GM12878 (cell line): Measurements from ENCODE around the gene BHLHA9. TPM values are rescaled to one million over a fixed set of nuclear protein-coding genes. Genes with fewer than 3 reads are reported as not detected.

ENCODE experiments used
- ATAC-seq: fragments of 200-7000 bp; cut with Tn5 transposase; 3 replicates; pipeline ENCODE4 v1.9.1; 2020; ENCODE audit warnings: mild to moderate bottlenecking, moderate library complexity
- BruUV-seq: library from RNA; stranded (reverse); fragments of 400-500 nt; replicated peaks from 2 replicates; lab custom pipeline; 2021; lab: Mats Ljungman, UMichigan
- CTCF ChIA-PET: fragments of 300-600 bp; sonication (Branson Sonifier 250); formaldehyde crosslinking; extraction: SDS; loops from one replicate; lab custom pipeline; 2021; ENCODE audit warnings: inconsistent platforms; lab: Yijun Ruan, JAX
- POLR2A ChIA-PET: fragments of 350-600 bp; formaldehyde crosslinking; extraction: SDS; loops from one replicate; lab custom pipeline; 2021; ENCODE audit warnings: inconsistent platforms; lab: Charles Lee
- RAD21 ChIA-PET: fragments of 300-600 bp; sonication (Branson Sonifier 250); formaldehyde crosslinking; loops from one replicate; lab custom pipeline; 2023; ENCODE audit warnings: antibody characterized with exemption; ENCODE audit not compliant: unreplicated experiment; lab: Charles Lee
- SMC1A ChIA-PET: fragments of 300-600 bp; sonication (Branson Sonifier 250); formaldehyde crosslinking; loops from one replicate; lab custom pipeline; 2023; ENCODE audit not compliant: unreplicated experiment, uncharacterized antibody; lab: Charles Lee
- DNase-seq: peaks from one replicate; pipeline ENCODE4 v3.0.0-alpha.2; 2011; ENCODE audit warnings: low read depth, low spot score
- FAIRE-seq: peaks from 3 replicates; lab custom pipeline; 2011; peaks lifted over from hg19 to GRCh38; lab: Jason Lieb, UNC
- H2AFZ ChIP-seq: 2 replicates; pipeline ENCODE4 v1.6.0; 2011; ENCODE audit warnings: low read depth, low read length, control low read depth; ENCODE audit not compliant: control insufficient read depth
- H3K27ac ChIP-seq: 2 replicates; pipeline ENCODE4 v1.5.1; 2011; ENCODE audit warnings: control low read depth; ENCODE audit not compliant: control insufficient read depth, insufficient read depth
- H3K27me3 ChIP-seq, 2 experiments: replicated peaks in 1 of 2; 2 replicates each; pipeline versions ENCODE4 v1.6.0 to v1.6.1; 2011; ENCODE audit warnings: low read length in 1 of 2; ENCODE audit not compliant: control insufficient read depth in 2 of 2, insufficient read depth in 2 of 2
- H3K36me3 ChIP-seq, 2 experiments: 2 replicates each; pipeline ENCODE4 v1.5.1; 2011; ENCODE audit warnings: low read length in 1 of 2; ENCODE audit not compliant: control insufficient read depth in 2 of 2, insufficient read depth in 2 of 2
- H3K4me1 ChIP-seq: 2 replicates; pipeline ENCODE4 v1.6.1; 2011; ENCODE audit warnings: mild to moderate bottlenecking, low read length, moderate library complexity, mixed read lengths; ENCODE audit not compliant: control insufficient read depth, insufficient read depth
- H3K4me2 ChIP-seq: 2 replicates; pipeline ENCODE4 v1.6.0; 2011; ENCODE audit warnings: control low read depth; ENCODE audit not compliant: control insufficient read depth, insufficient read depth
- H3K4me3 ChIP-seq: fragments of 200-600 bp; sonication (generic); 2 replicates; pipeline ENCODE4 v1.5.1; 2016
- H3K79me2 ChIP-seq: 2 replicates; pipeline ENCODE4 v1.6.0; 2011; ENCODE audit warnings: low read length; ENCODE audit not compliant: control insufficient read depth, insufficient read depth
- H3K9ac ChIP-seq: 2 replicates; pipeline ENCODE4 v1.8.0; 2011; ENCODE audit warnings: low read length, control low read depth, mixed read lengths; ENCODE audit not compliant: control insufficient read depth, insufficient read depth
- H3K9me3 ChIP-seq: replicated peaks from 3 replicates; pipeline ENCODE4 v1.5.1; 2011; ENCODE audit warnings: mild to moderate bottlenecking, low read length; ENCODE audit not compliant: control insufficient read depth, insufficient read depth
- H4K20me1 ChIP-seq: 2 replicates; pipeline ENCODE4 v1.6.0; 2011; ENCODE audit not compliant: control insufficient read depth, insufficient read depth
- CUX1 ChIP-seq: IDR thresholded peaks from 2 replicates; pipeline ENCODE4 v1.6.1; 2012; ENCODE audit warnings: improper control_type of control experiment, low read depth, low read length; ENCODE audit not compliant: insufficient replicate concordance
- IRF3 ChIP-seq: fragments of 450-650 bp; IDR thresholded peaks from 2 replicates; pipeline ENCODE4 v1.6.1; 2014; ENCODE audit warnings: mild to moderate bottlenecking
- MTA2 ChIP-seq: fragments of 450-650 bp; IDR thresholded peaks from 2 replicates; pipeline ENCODE4 v1.6.1; 2016; ENCODE audit warnings: low read depth, mild to moderate bottlenecking, moderate library complexity
- RFX5 ChIP-seq: IDR thresholded peaks from 2 replicates; pipeline ENCODE4 v1.6.1; 2011; ENCODE audit warnings: low read depth, low read length, improper control_type of control experiment
- ZNF687 ChIP-seq: fragments of 450-650 bp; IDR thresholded peaks from 2 replicates; pipeline ENCODE4 v1.6.1; 2017; ENCODE audit warnings: mild to moderate bottlenecking, moderate library complexity
- WGBS: methylation state at CpG from one replicate; pipeline ENCODE4 v1.1.6; 2016; ENCODE audit warnings: low lambda C conversion rate; ENCODE audit not compliant: insufficient replicate concordance, insufficient coverage; ENCODE audit errors: missing lambda C conversion rate; 5-methylcytosine and 5-hydroxymethylcytosine counted together
- in situ Hi-C: fragments of 300-500 bp; cut with MboI; formaldehyde crosslinking; loops from 9 replicates; pipeline ENCODE4 v1.14.3; 2018; ENCODE audit warnings: mixed read lengths
- intact Hi-C: fragments of 100-400 bp; cut with micrococcal nuclease; formaldehyde crosslinking; loops from one replicate; pipeline ENCODE4 v1.14.2; 2022; ENCODE audit not compliant: unreplicated experiment
- polyA plus RNA-seq, 11 experiments: library from polyadenylated mRNA; depleted of rRNA in 4 of 11; unstranded in 6 of 11; stranded (reverse) in 5 of 11; fragments of >200 nt; fragmentation: Nextera tagmentation in 4 of 11; fragmentation: Illumina TruSeq in 1 of 11; extraction: Ambion mirVana in 4 of 11; extraction: Trizol in 1 of 11; gene quantifications; 1 replicate in 1 of 11; 2 replicates in 10 of 11; pipeline versions ENCODE4 v1.2.1 to v1.2.3, GENCODE V29; 2011 to 2016; ENCODE audit warnings: inconsistent platforms in 2 of 11, missing spikeins in 2 of 11, low read depth in 1 of 11
- total RNA-seq, 4 experiments: library from RNA; depleted of rRNA in 3 of 4; stranded (reverse); fragments of >200 nt in 3 of 4; fragmentation: Illumina TruSeq in 1 of 4; extraction: Trizol in 1 of 4; gene quantifications; 2 replicates each; pipeline versions ENCODE4 v1.2.1 to v1.2.3, GENCODE V29; 2013 to 2021
- TF ChIP-seq, protein P1 (sequence below): fragments of 450-650 bp; IDR thresholded peaks from 2 replicates; pipeline ENCODE4 v1.6.1; 2016; ENCODE audit warnings: mild to moderate bottlenecking, moderate library complexity, borderline replicate concordance

Gene BHLHA9
- total and polyA plus RNA-seq, 10 of the 15 experiments (the other 5 are each of a cell fraction or from before 2014, with no cell fraction given): not detected

GRCh38 chr17:1239210-1239609, 31.0 kb upstream of the BHLHA9 start:
- no peak for ATAC-seq
- FAIRE-seq: no peak
- no peaks in the 10 kb centered on the region for H3K27me3 ChIP-seq
- WGBS: 52% methylated on average over 11 of the region's 11 CpGs
- intact Hi-C loops: no loop called here
- no peak overlapping the region for H3K4me3 ChIP-seq
- no peak overlapping the region for H3K9ac ChIP-seq
- no TSS peak for BruUV-seq
- TF ChIP-seq, protein P1, sequence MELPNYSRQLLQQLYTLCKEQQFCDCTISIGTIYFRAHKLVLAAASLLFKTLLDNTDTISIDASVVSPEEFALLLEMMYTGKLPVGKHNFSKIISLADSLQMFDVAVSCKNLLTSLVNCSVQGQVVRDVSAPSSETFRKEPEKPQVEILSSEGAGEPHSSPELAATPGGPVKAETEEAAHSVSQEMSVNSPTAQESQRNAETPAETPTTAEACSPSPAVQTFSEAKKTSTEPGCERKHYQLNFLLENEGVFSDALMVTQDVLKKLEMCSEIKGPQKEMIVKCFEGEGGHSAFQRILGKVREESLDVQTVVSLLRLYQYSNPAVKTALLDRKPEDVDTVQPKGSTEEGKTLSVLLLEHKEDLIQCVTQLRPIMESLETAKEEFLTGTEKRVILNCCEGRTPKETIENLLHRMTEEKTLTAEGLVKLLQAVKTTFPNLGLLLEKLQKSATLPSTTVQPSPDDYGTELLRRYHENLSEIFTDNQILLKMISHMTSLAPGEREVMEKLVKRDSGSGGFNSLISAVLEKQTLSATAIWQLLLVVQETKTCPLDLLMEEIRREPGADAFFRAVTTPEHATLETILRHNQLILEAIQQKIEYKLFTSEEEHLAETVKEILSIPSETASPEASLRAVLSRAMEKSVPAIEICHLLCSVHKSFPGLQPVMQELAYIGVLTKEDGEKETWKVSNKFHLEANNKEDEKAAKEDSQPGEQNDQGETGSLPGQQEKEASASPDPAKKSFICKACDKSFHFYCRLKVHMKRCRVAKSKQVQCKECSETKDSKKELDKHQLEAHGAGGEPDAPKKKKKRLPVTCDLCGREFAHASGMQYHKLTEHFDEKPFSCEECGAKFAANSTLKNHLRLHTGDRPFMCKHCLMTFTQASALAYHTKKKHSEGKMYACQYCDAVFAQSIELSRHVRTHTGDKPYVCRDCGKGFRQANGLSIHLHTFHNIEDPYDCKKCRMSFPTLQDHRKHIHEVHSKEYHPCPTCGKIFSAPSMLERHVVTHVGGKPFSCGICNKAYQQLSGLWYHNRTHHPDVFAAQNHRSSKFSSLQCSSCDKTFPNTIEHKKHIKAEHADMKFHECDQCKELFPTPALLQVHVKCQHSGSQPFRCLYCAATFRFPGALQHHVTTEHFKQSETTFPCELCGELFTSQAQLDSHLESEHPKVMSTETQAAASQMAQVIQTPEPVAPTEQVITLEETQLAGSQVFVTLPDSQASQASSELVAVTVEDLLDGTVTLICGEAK: no peak
- TF ChIP-seq ZNF687: no peak
- TF ChIP-seq MTA2: no peak
- no peak for TF ChIP-seq RFX5
- no peak for TF ChIP-seq CUX1
- no peak for TF ChIP-seq IRF3
- H4K20me1 ChIP-seq: no peaks in the 10 kb centered on the region
- H3K9me3 ChIP-seq: no peaks in the 10 kb centered on the region
- RAD21 ChIA-PET: interaction anchor here (0.5 kb wide), 1 partner anchor 359 kb away, joined by 4 read pairs; no protein-coding TSS in a partner anchor
- SMC1A ChIA-PET: no interaction called here
- POLR2A ChIA-PET: no interaction called here
- no peaks in the 10 kb centered on the region for H3K79me2 ChIP-seq
- no peak for DNase-seq
- CTCF ChIA-PET: no interaction called here
- H3K4me2 ChIP-seq: no peak overlapping the region
- H3K4me1 ChIP-seq: no peaks in the 10 kb centered on the region
- in situ Hi-C loops: no loop called here
- H2AFZ ChIP-seq: no peak overlapping the region
- no peaks in the 10 kb centered on the region for H3K36me3 ChIP-seq
- H3K27ac ChIP-seq: no peak overlapping the region
